Naive thymus-derived CD8-positive, alpha-beta T cell (primary cell): Measurements from ENCODE around the gene LRP1-AS. TPM values are rescaled to one million over a fixed set of nuclear protein-coding genes. Genes with fewer than 3 reads are reported as not detected.

Experiments
- ATAC-seq, 2 donors: fragments of 150-1000 bp; cut with Tn5 transposase in 1 of 2; sonication (Bioruptor Pico), chemical (Tn5 transposase) in 1 of 2; 1 replicate in 1 of 2; 2 replicates in 1 of 2; pipeline ENCODE4 v1.10.0; 2021; ENCODE audit warnings: mild to moderate bottlenecking in 2 of 2, moderate library complexity in 2 of 2
- POLR2A ChIA-PET: fragments of 350-600 bp; sonication (Branson Sonifier 250); formaldehyde crosslinking; loops from one replicate; lab custom pipeline; 2021; ENCODE audit warnings: antibody characterized with exemption; lab: Charles Lee
- DNase-seq, 10 donors: peaks; one replicate each; pipeline versions ENCODE4 v3.0.0 to v3.0.0-alpha.2; 2020 to 2022
- H3K27ac Mint-ChIP-seq, 10 donors: one replicate each; pipeline ENCODE4 v1.8.0; 2020 to 2022; ENCODE audit warnings: mild to moderate bottlenecking in 10 of 10, mixed read lengths in 10 of 10, moderate library complexity in 4 of 10, inconsistent platforms in 1 of 10
- H3K27me3 Mint-ChIP-seq, 5 donors: one replicate each; pipeline ENCODE4 v1.8.0; 2021 to 2022; ENCODE audit warnings: mixed read lengths in 5 of 5
- H3K36me3 Mint-ChIP-seq, 3 donors: one replicate each; pipeline ENCODE4 v1.8.0; 2020 to 2022; ENCODE audit warnings: mixed read lengths in 3 of 3, mild to moderate bottlenecking in 2 of 3, inconsistent platforms in 1 of 3
- H3K4me1 Mint-ChIP-seq, 4 donors: one replicate each; pipeline ENCODE4 v1.8.0; 2021 to 2022; ENCODE audit warnings: mixed read lengths in 4 of 4
- H3K4me3 Mint-ChIP-seq, 10 donors: one replicate each; pipeline ENCODE4 v1.8.0; 2020 to 2022; ENCODE audit warnings: mild to moderate bottlenecking in 10 of 10, mixed read lengths in 10 of 10, moderate library complexity in 6 of 10, inconsistent platforms in 1 of 10
- H3K9me3 Mint-ChIP-seq, 9 donors: one replicate each; pipeline ENCODE4 v1.8.0; 2020 to 2022; ENCODE audit warnings: mixed read lengths in 9 of 9, mild to moderate bottlenecking in 3 of 9, inconsistent platforms in 1 of 9, moderate library complexity in 1 of 9
- polyA plus RNA-seq, 3 donors: library from polyadenylated mRNA; unstranded; fragments of 300-500 nt; fragmentation: Illumina TruSeq; gene quantifications; one replicate each; pipeline ENCODE4 v1.2.3, GENCODE V29; 2021
- total RNA-seq, 8 experiments: library from RNA in 2 of 8; stranded (reverse) in 2 of 8; gene quantifications; one replicate each; pipeline ENCODE4 v1.2.3 and lab custom pipeline; 2021 to 2026

The LRP1-AS gene
- total and polyA plus RNA-seq, 5 experiments from 2014 or later, result not detected

DNA sequence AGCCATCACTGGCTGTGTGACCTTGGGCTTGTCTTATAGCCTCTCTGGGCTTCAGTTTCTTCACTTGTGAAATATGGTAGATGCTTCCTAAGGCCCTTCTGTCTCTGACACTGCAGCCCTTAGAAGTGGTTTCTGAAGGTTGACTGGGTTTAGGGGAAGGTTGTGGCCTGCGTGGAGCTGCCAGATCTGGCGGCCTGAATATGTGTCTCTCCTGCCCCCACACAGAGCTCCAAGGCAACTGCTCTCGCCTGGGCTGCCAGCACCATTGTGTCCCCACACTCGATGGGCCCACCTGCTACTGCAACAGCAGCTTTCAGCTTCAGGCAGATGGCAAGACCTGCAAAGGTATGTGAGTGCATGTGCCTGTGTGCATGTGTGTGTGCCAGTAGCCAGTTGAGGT is 4.0 kb downstream of the LRP1-AS start:
- POLR2A ChIA-PET, result no interaction called here
- ATAC-seq (peak; percentile 94 to 98), DNase-seq (peak in 7 of 10 donors; percentile 3 to 49 (median 28))
- no peaks in the 10 kb centered on the region for H3K36me3 Mint-ChIP-seq
- peaks cover 9 to 26% (median 17%) of the 10 kb centered on the region in 4 donors for H3K4me1 Mint-ChIP-seq
- no peaks in the 10 kb centered on the region for H3K9me3 Mint-ChIP-seq
- H3K4me3 Mint-ChIP-seq, result no peak overlapping the region
- peak overlapping the region in 6 of 10 donors; percentile 7 to 87 (median 53) for H3K27ac Mint-ChIP-seq
- no peaks in the 10 kb centered on the region for H3K27me3 Mint-ChIP-seq

- H3K27ac Mint-ChIP-seq, result peak overlapping the region in 2 of 10 donors; percentile 11 to 59
- no peaks in the 10 kb centered on the region for H3K9me3 Mint-ChIP-seq
- no peaks in the 10 kb centered on the region for H3K36me3 Mint-ChIP-seq
- no peak for DNase-seq
- H3K27me3 Mint-ChIP-seq, result no peaks in the 10 kb centered on the region
- POLR2A ChIA-PET, result no interaction called here
- H3K4me1 Mint-ChIP-seq, result peaks cover 9 to 26% (median 17%) of the 10 kb centered on the region in 4 donors
- ATAC-seq, result no peak
- H3K4me3 Mint-ChIP-seq, result peak overlapping the region in 1 of 10 donors; percentile 34
Observed at GRCh38 chr12:57142727-57143126, 4.7 kb downstream of the LRP1-AS start.

DNA sequence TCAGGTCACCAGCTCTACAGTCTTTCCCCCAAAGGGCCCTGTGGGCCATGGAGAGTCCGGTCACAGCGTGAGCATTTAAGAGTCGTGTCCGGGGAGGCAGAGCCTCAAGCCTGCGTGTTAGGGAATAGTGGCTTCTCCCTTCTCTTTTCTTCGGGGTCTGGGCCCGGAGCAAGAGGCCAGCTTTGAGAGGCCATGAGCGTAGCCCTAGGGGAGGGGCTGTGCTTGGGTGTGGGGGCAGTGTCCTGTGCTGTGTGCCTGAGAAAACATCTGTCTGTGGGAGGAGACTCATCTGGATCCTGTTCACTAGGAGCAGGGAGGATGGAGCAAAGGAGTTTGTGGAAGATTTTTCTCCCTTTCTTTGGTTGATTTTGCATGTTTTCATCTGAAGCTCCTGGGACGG is 5.3 kb downstream of the LRP1-AS start:
- POLR2A ChIA-PET, result no interaction called here
- no peaks in the 10 kb centered on the region for H3K36me3 Mint-ChIP-seq
- H3K27me3 Mint-ChIP-seq, result no peaks in the 10 kb centered on the region

DNA sequence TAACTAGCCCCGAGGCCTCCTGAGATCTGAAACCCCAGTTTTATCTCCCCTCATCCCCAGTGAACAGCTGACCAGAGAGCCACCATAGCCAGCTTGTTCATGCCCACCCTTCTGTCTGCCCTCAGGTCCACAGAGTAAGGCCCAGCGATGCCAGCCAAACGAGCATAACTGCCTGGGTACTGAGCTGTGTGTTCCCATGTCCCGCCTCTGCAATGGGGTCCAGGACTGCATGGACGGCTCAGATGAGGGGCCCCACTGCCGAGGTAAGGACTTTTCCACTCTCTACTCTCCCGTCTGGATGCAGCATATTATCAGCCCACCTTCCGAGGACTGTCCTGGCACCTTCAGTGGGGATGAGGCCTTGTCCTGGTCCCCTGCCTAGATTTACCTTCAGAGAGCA is 6.2 kb downstream of the LRP1-AS start:
- no peak overlapping the region for H3K4me3 Mint-ChIP-seq
- peaks cover 9 to 26% (median 16%) of the 10 kb centered on the region in 4 donors for H3K4me1 Mint-ChIP-seq
- H3K36me3 Mint-ChIP-seq, result no peaks in the 10 kb centered on the region
- POLR2A ChIA-PET, result no interaction called here
- DNase-seq (peak in 1 of 10 donors; percentile 52), ATAC-seq (no peak)
- no peaks in the 10 kb centered on the region for H3K9me3 Mint-ChIP-seq
- no peaks in the 10 kb centered on the region for H3K27me3 Mint-ChIP-seq
- H3K27ac Mint-ChIP-seq, result no peak overlapping the region

More for the DNA sequence above, 5.3 kb downstream of the LRP1-AS start:
- Mint-ChIP-seq H3K4me3 (peak overlapping the region in 2 of 10 donors; percentile 12 to 14), H3K27ac (peak overlapping the region in 1 of 10 donors; percentile 66), H3K9me3 (no peaks in the 10 kb centered on the region), H3K4me1 (peaks cover 9 to 26% (median 16%) of the 10 kb centered on the region in 4 donors)
- peak in 1 of 10 donors; percentile 4 for DNase-seq
- ATAC-seq, result no peak

- Mint-ChIP-seq H3K4me3 (no peak overlapping the region), H3K4me1 (peaks cover 9 to 26% (median 16%) of the 10 kb centered on the region in 4 donors), H3K9me3 (no peaks in the 10 kb centered on the region), H3K36me3 (no peaks in the 10 kb centered on the region), H3K27ac (peak overlapping the region in 1 of 10 donors; percentile 4), H3K27me3 (no peaks in the 10 kb centered on the region)
- DNase-seq, result no peak
- no peak for ATAC-seq
- POLR2A ChIA-PET, result no interaction called here
Observed at GRCh38 chr12:57139796-57140649, 7.4 kb downstream of the LRP1-AS start.

GRCh38 chr12:57138526-57139272 is 8.7 kb downstream of the LRP1-AS start:
- ATAC-seq (no peak), DNase-seq (peak in 1 of 10 donors; percentile 35)
- peak overlapping the region in 1 of 10 donors; percentile 56 for H3K4me3 Mint-ChIP-seq
- H3K36me3 Mint-ChIP-seq, result no peaks in the 10 kb centered on the region
- POLR2A ChIA-PET, result no interaction called here
- H3K4me1 Mint-ChIP-seq, result peaks cover 7 to 20% (median 15%) of the 10 kb centered on the region in 4 donors
- no peak overlapping the region for H3K27ac Mint-ChIP-seq
- H3K27me3 Mint-ChIP-seq, result peaks cover 0 to under 1% (median 0%) of the 10 kb centered on the region in 5 donors
- no peaks in the 10 kb centered on the region for H3K9me3 Mint-ChIP-seq

- DNase-seq (peak in 1 of 10 donors; percentile 54), ATAC-seq (no peak)
- POLR2A ChIA-PET, result interaction anchor here (0.6 kb wide), 2 partner anchors 104 to 508 kb away, joined by 3 to 4 read pairs; no protein-coding TSS in a partner anchor
- H3K27me3 Mint-ChIP-seq, result peaks cover 0 to 1% (median 0%) of the 10 kb centered on the region in 5 donors
- H3K4me1 Mint-ChIP-seq, result peaks cover 0 to 16% (median 5%) of the 10 kb centered on the region in 4 donors
- no peaks in the 10 kb centered on the region for H3K36me3 Mint-ChIP-seq
- H3K27ac Mint-ChIP-seq, result no peak overlapping the region
- H3K4me3 Mint-ChIP-seq, result no peak overlapping the region
- H3K9me3 Mint-ChIP-seq, result no peaks in the 10 kb centered on the region
Observed at GRCh38 chr12:57135527-57136326, 11.7 kb downstream of the LRP1-AS start.

DNA sequence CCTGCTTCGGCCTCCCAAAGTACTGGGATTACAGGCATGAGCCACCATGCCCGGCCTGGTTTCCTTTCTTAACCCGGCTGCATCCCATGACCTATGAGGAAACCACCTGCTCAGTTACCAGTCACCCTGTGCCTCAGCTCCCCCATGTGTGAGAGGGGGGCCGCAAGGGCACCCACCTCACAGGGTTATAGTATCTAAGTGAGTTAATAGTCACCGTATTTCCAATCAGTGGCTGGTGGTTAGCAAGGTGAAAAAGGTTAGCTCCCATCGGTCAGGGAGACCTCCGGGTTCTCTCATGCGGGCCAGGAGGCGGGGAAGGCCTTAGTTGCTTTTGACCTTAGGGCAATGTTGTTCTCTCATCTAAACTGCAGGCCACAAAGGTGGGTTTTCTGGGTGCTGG is 12.5 kb downstream of the LRP1-AS start:
- Mint-ChIP-seq H3K27ac (no peak overlapping the region), H3K36me3 (no peaks in the 10 kb centered on the region), H3K27me3 (peaks cover 0 to 1% (median 0%) of the 10 kb centered on the region in 5 donors), H3K9me3 (no peaks in the 10 kb centered on the region), H3K4me1 (peaks cover 0 to 18% (median 5%) of the 10 kb centered on the region in 4 donors), H3K4me3 (no peak overlapping the region)
- POLR2A ChIA-PET, result interaction anchor here (0.6 kb wide), 2 partner anchors 103 to 508 kb away, joined by 3 to 4 read pairs; no protein-coding TSS in a partner anchor
- DNase-seq (no peak), ATAC-seq (no peak)

GRCh38 chr12:57133916-57134315 is 13.5 kb downstream of the LRP1-AS start:
- Mint-ChIP-seq H3K4me1 (peaks cover 0 to 22% (median 7%) of the 10 kb centered on the region in 4 donors), H3K36me3 (no peaks in the 10 kb centered on the region), H3K4me3 (no peak overlapping the region), H3K27me3 (peaks cover 0 to 1% (median 0%) of the 10 kb centered on the region in 5 donors), H3K27ac (no peak overlapping the region), H3K9me3 (no peaks in the 10 kb centered on the region)
- DNase-seq (peak in 1 of 10 donors; percentile 38), ATAC-seq (no peak)
- POLR2A ChIA-PET, result no interaction called here

GRCh38 chr12:57133013-57133569 is 14.3 kb downstream of the LRP1-AS start:
- Mint-ChIP-seq H3K27me3 (peaks cover 0 to 1% (median 0%) of the 10 kb centered on the region in 5 donors), H3K27ac (no peak overlapping the region), H3K36me3 (no peaks in the 10 kb centered on the region), H3K4me1 (peaks cover 0 to 22% (median 8%) of the 10 kb centered on the region in 4 donors), H3K9me3 (no peaks in the 10 kb centered on the region), H3K4me3 (no peak overlapping the region)
- peak in 1 of 10 donors; percentile 15 for DNase-seq
- no peak for ATAC-seq
- POLR2A ChIA-PET, result interaction anchor here (0.6 kb wide), 1 partner anchor 194 kb away, joined by 5 read pairs; no protein-coding TSS in a partner anchor

GRCh38 chr12:57131896-57132744 is 15.3 kb downstream of the LRP1-AS start:
- POLR2A ChIA-PET, result interaction anchor here (0.5 to 0.6 kb wide), 2 partner anchors 20 to 195 kb away, joined by 3 to 5 read pairs; no protein-coding TSS in a partner anchor
- H3K36me3 Mint-ChIP-seq, result no peaks in the 10 kb centered on the region
- H3K4me3 Mint-ChIP-seq, result peak overlapping the region in 2 of 10 donors; percentile 4 to 67
- H3K27me3 Mint-ChIP-seq, result peaks cover 0 to 1% (median 0%) of the 10 kb centered on the region in 5 donors
- ATAC-seq (no peak), DNase-seq (peak in 1 of 10 donors; percentile 52)
- H3K4me1 Mint-ChIP-seq, result peaks cover 2 to 25% (median 10%) of the 10 kb centered on the region in 4 donors
- H3K9me3 Mint-ChIP-seq, result no peaks in the 10 kb centered on the region
- peak overlapping the region in 4 of 10 donors; percentile 15 to 52 (median 36) for H3K27ac Mint-ChIP-seq
